Parathyroid adenoma (tissue), 2 donors: ENCODE results near the gene TNS4.
A peak's percentile ranks its signal among the peaks of the same experiment; 100 is the strongest.
"Not testable (repeated sequence)": the region's sequence is repeated elsewhere in the genome, so short reads cannot be mapped to it uniquely, and the experiment has no call there.

Source experiments
- H2AFZ ChIP-seq: fragments of 300-600 bp; sonication (generic); one replicate; pipeline ENCODE4 v1.7.0; 2017; ENCODE audit warnings: antibody characterized with exemption, mild to moderate bottlenecking
- H3K27ac ChIP-seq: fragments of 300-600 bp; sonication (generic); one replicate; pipeline ENCODE4 v1.7.0; 2017
- H3K27me3 ChIP-seq: fragments of 300-600 bp; sonication (generic); one replicate; pipeline ENCODE4 v1.7.0; 2017; ENCODE audit warnings: low read length; ENCODE audit not compliant: control insufficient read depth, insufficient read depth
- H3K36me3 ChIP-seq: fragments of 300-600 bp; sonication (generic); one replicate; pipeline ENCODE4 v1.7.0; 2017; ENCODE audit warnings: low read length; ENCODE audit not compliant: control insufficient read depth, insufficient read depth
- H3K4me1 ChIP-seq: fragments of 300-600 bp; sonication (generic); one replicate; pipeline ENCODE4 v1.7.0; 2017; ENCODE audit warnings: control low read depth
- H3K4me2 ChIP-seq: fragments of 300-600 bp; sonication (generic); one replicate; pipeline ENCODE4 v1.7.0; 2017; ENCODE audit warnings: low read length
- H3K4me3 ChIP-seq: fragments of 300-600 bp; sonication (generic); one replicate; pipeline ENCODE4 v1.7.0; 2017; ENCODE audit warnings: low read depth, low read length
- H3K79me2 ChIP-seq: fragments of 300-600 bp; sonication (generic); one replicate; pipeline ENCODE4 v1.7.0; 2017; ENCODE audit warnings: control low read depth
- H3K9ac ChIP-seq: fragments of 300-600 bp; sonication (generic); one replicate; pipeline ENCODE4 v1.7.0; 2017; ENCODE audit warnings: mild to moderate bottlenecking
- H3K9me3 ChIP-seq: fragments of 300-600 bp; sonication (generic); one replicate; pipeline ENCODE4 v1.7.0; 2017; ENCODE audit warnings: low read length; ENCODE audit not compliant: control insufficient read depth
- CTCF ChIP-seq: fragments of 300-600 bp; sonication (generic); IDR thresholded peaks from one replicate; pipeline ENCODE4 v1.7.0; 2017; ENCODE audit warnings: antibody characterized with exemption, mild to moderate bottlenecking
- donor health status: primary hyperparathyroidism.

TNS4 gene

GRCh38 chr17:40547785-40548478 is 46.5 kb upstream of the TNS4 start:
- H3K4me2 ChIP-seq, result no peak overlapping the region
- H3K27ac ChIP-seq, result peak overlapping the region; percentile 57
- H3K27me3 ChIP-seq, result no peaks in the 10 kb centered on the region
- no peak overlapping the region for H3K9ac ChIP-seq
- H3K4me3 ChIP-seq, result no peak overlapping the region
- no peaks in the 10 kb centered on the region for H3K9me3 ChIP-seq
- TF ChIP-seq CTCF, result no peak
- no peaks in the 10 kb centered on the region for H3K79me2 ChIP-seq
- no peaks in the 10 kb centered on the region for H3K36me3 ChIP-seq
- no peak overlapping the region for H2AFZ ChIP-seq
- no peaks in the 10 kb centered on the region for H3K4me1 ChIP-seq

- no peaks in the 10 kb centered on the region for H3K27me3 ChIP-seq
- no peak overlapping the region for H2AFZ ChIP-seq
- no peaks in the 10 kb centered on the region for H3K79me2 ChIP-seq
- H3K4me2 ChIP-seq, result no peak overlapping the region
- no peak for TF ChIP-seq CTCF
- no peak overlapping the region for H3K27ac ChIP-seq
- H3K4me1 ChIP-seq, result no peaks in the 10 kb centered on the region
- no peaks in the 10 kb centered on the region for H3K9me3 ChIP-seq
- no peak overlapping the region for H3K9ac ChIP-seq
- no peaks in the 10 kb centered on the region for H3K36me3 ChIP-seq
- H3K4me3 ChIP-seq, result no peak overlapping the region
Observed at GRCh38 chr17:40547079-40547784, 45.8 kb upstream of the TNS4 start.

GRCh38 chr17:40546497-40546896 is 45.1 kb upstream of the TNS4 start:
- not testable (repeated sequence) for H3K4me2 ChIP-seq, H3K4me3 ChIP-seq

GRCh38 chr17:40545660-40546059 is 44.2 kb upstream of the TNS4 start:
- H3K27ac ChIP-seq, result no peak overlapping the region
- H3K36me3 ChIP-seq, result no peaks in the 10 kb centered on the region
- no peaks in the 10 kb centered on the region for H3K4me1 ChIP-seq
- TF ChIP-seq CTCF, result no peak
- H3K4me3 ChIP-seq, result no peak overlapping the region
- H3K27me3 ChIP-seq, result no peaks in the 10 kb centered on the region
- no peaks in the 10 kb centered on the region for H3K9me3 ChIP-seq
- no peaks in the 10 kb centered on the region for H3K79me2 ChIP-seq
- no peak overlapping the region for H2AFZ ChIP-seq
- H3K4me2 ChIP-seq, result no peak overlapping the region
- H3K9ac ChIP-seq, result no peak overlapping the region

More at GRCh38 chr17:40546497-40546896, 45.1 kb upstream of the TNS4 start:
- not testable (repeated sequence) for H3K79me2 ChIP-seq, H3K9ac ChIP-seq, H3K36me3 ChIP-seq, H3K27me3 ChIP-seq, H3K27ac ChIP-seq, H3K4me1 ChIP-seq, H3K9me3 ChIP-seq, H2AFZ ChIP-seq

- no peak for TF ChIP-seq CTCF
- peak overlapping the region; percentile 83 for H3K27ac ChIP-seq
- no peak overlapping the region for H2AFZ ChIP-seq
- no peak overlapping the region for H3K9ac ChIP-seq
- H3K27me3 ChIP-seq, result no peaks in the 10 kb centered on the region
- no peak overlapping the region for H3K4me3 ChIP-seq
- no peak overlapping the region for H3K4me2 ChIP-seq
- H3K9me3 ChIP-seq, result no peaks in the 10 kb centered on the region
- H3K79me2 ChIP-seq, result no peaks in the 10 kb centered on the region
- no peaks in the 10 kb centered on the region for H3K4me1 ChIP-seq
- no peaks in the 10 kb centered on the region for H3K36me3 ChIP-seq
Observed at GRCh38 chr17:40542558-40543411, 41.4 kb upstream of the TNS4 start.
